ENCODE data around the gene LIX1. TPM values are rescaled to one million over a fixed set of nuclear protein-coding genes. Genes with fewer than 3 reads are reported as not detected.
A peak's percentile ranks its signal among the peaks of the same experiment; 100 is the strongest.
"Not testable (repeated sequence)": the region's sequence is repeated elsewhere in the genome, so short reads cannot be mapped to it uniquely, and the experiment has no call there.

Gene LIX1
- total RNA-seq, 1 donor from 2014 or later, result 1.2 TPM

GRCh38 chr5:97102010-97102470 is 40.4 kb downstream of the LIX1 start:
- DNase-seq (ENCODE audit: low read depth), result no peak

GRCh38 chr5:97101189-97101910 is 41.1 kb downstream of the LIX1 start:
- DNase-seq (ENCODE audit: low read depth), result no peak

GRCh38 chr5:97100476-97100875 is 41.9 kb downstream of the LIX1 start:
- no peak for DNase-seq (ENCODE audit: low read depth)

GRCh38 chr5:97098922-97099321 is 43.5 kb downstream of the LIX1 start:
- DNase-seq (ENCODE audit: low read depth), result peak; percentile 27

GRCh38 chr5:97097326-97098230 is 44.8 kb downstream of the LIX1 start:
- DNase-seq (ENCODE audit: low read depth), result no peak

GRCh38 chr5:97096846-97097245 is 45.6 kb downstream of the LIX1 start:
- no peak for DNase-seq (ENCODE audit: low read depth)

GRCh38 chr5:97096191-97096590 is 46.2 kb downstream of the LIX1 start:
- DNase-seq (ENCODE audit: low read depth), result peak; percentile 85

GRCh38 chr5:97095318-97095732 is 47.1 kb downstream of the LIX1 start:
- no peak for DNase-seq (ENCODE audit: low read depth)

- peak; percentile 16 for DNase-seq (ENCODE audit: low read depth)
These were observed 47.7 kb downstream of the LIX1 start for GRCh38 chr5:97094579-97095317.

- DNase-seq (ENCODE audit: low read depth), result no peak
These were observed 49.2 kb downstream of the LIX1 start for GRCh38 chr5:97093193-97093592.

GRCh38 chr5:97090944-97091343 is 51.5 kb downstream of the LIX1 start:
- DNase-seq (ENCODE audit: low read depth), result no peak

GRCh38 chr5:97089149-97089801 is 53.1 kb downstream of the LIX1 start:
- no peak for DNase-seq (ENCODE audit: low read depth)

- no peak for DNase-seq (ENCODE audit: low read depth)
These were observed 53.6 kb downstream of the LIX1 start for GRCh38 chr5:97088774-97089148.

- peak; percentile 17 for DNase-seq (ENCODE audit: low read depth)
These were observed 55.3 kb downstream of the LIX1 start for GRCh38 chr5:97087138-97087537.

GRCh38 chr5:97085459-97086181 is 56.8 kb downstream of the LIX1 start:
- DNase-seq (ENCODE audit: low read depth), result no peak

GRCh38 chr5:97084782-97085458 is 57.5 kb downstream of the LIX1 start:
- not testable (repeated sequence) for DNase-seq (ENCODE audit: low read depth)

GRCh38 chr5:97078958-97079743 is 63.3 kb downstream of the LIX1 start:
- no peak for DNase-seq (ENCODE audit: low read depth)

GRCh38 chr5:97077246-97077645 is 65.2 kb downstream of the LIX1 start:
- DNase-seq (ENCODE audit: low read depth), result no peak

GRCh38 chr5:97076098-97076497 is 66.3 kb downstream of the LIX1 start:
- DNase-seq (ENCODE audit: low read depth), result no peak

GRCh38 chr5:97075649-97076048 is 66.8 kb downstream of the LIX1 start:
- DNase-seq (ENCODE audit: low read depth), result peak; percentile 90

Measured in renal cortical epithelial cell (primary cell).